Measurements from ENCODE around the gene ZSCAN12. TPM values are rescaled to one million over a fixed set of nuclear protein-coding genes. Genes with fewer than 3 reads are reported as not detected.
A peak's percentile ranks its signal among the peaks of the same experiment; 100 is the strongest.

The ZSCAN12 gene
- total RNA-seq, 1 experiment from 2014 or later: 7.8 TPM

- TF ChIP-seq MLX (CRISPR knock-in tag; IDR thresholded peaks at IDR 0.05): no peak
- no peak for TF ChIP-seq ZNF138 (CRISPR knock-in tag; conservative IDR thresholded peaks at IDR 0.05)
- TF ChIP-seq IRF1 (CRISPR knock-in tag; IDR thresholded peaks at IDR 0.05): no peak
- TF ChIP-seq CBFB (CRISPR knock-in tag; IDR thresholded peaks at IDR 0.05; ENCODE audit: low read depth): no peak
- no peak for TF ChIP-seq NR1H2 (CRISPR knock-in tag; IDR thresholded peaks at IDR 0.05)
- no peak for TF ChIP-seq RELA (CRISPR knock-in tag; IDR thresholded peaks at IDR 0.05; ENCODE audit: borderline replicate concordance)
- TF ChIP-seq ERG (CRISPR knock-in tag; IDR thresholded peaks at IDR 0.05): no peak
- TF ChIP-seq CDX4 (CRISPR knock-in tag; IDR thresholded peaks at IDR 0.05; ENCODE audit: borderline replicate concordance): no peak
- no peak for TF ChIP-seq GRHL2 (CRISPR knock-in tag; IDR thresholded peaks at IDR 0.05; ENCODE audit: insufficient replicate concordance, severe bottlenecking)
- TF ChIP-seq NFE2L1 (CRISPR knock-in tag; IDR thresholded peaks at IDR 0.05): peak; percentile 54; the same call in 1 of the 2 replicates
- TF ChIP-seq FOXP4 (CRISPR knock-in tag; IDR thresholded peaks at IDR 0.05): no peak
- no peak for TF ChIP-seq TCF7 (CRISPR knock-in tag; IDR thresholded peaks at IDR 0.05; ENCODE audit: low read depth)
- no peak for TF ChIP-seq ESRRA (CRISPR knock-in tag; IDR thresholded peaks at IDR 0.05; ENCODE audit: borderline replicate concordance)
- TF ChIP-seq ZNF232 (CRISPR knock-in tag; IDR thresholded peaks at IDR 0.05): no peak
- TF ChIP-seq ZNF416 (CRISPR knock-in tag; IDR thresholded peaks at IDR 0.05): no peak
- TF ChIP-seq SMAD4 (CRISPR knock-in tag; IDR thresholded peaks at IDR 0.05): 0 out of 2 replicates have a peak, but pooled peaks have one; percentile 10
- TF ChIP-seq RORB (CRISPR knock-in tag; IDR thresholded peaks at IDR 0.05): no peak
- TF ChIP-seq ZNF532 (CRISPR knock-in tag; IDR thresholded peaks at IDR 0.05; ENCODE audit: borderline replicate concordance): no peak
- no peak for TF ChIP-seq IRF2 (CRISPR knock-in tag; IDR thresholded peaks at IDR 0.05; ENCODE audit: borderline replicate concordance, low read depth)
- TF ChIP-seq ZNF512 (CRISPR knock-in tag; IDR thresholded peaks at IDR 0.05; ENCODE audit: borderline replicate concordance): no peak
- TF ChIP-seq ATF1 (CRISPR knock-in tag; IDR thresholded peaks at IDR 0.05): no peak
- no peak for TF ChIP-seq PRRX2 (CRISPR knock-in tag; IDR thresholded peaks at IDR 0.05)
- TF ChIP-seq ZNF396 (CRISPR knock-in tag; IDR thresholded peaks at IDR 0.05; ENCODE audit: borderline replicate concordance): no peak
- TF ChIP-seq USF2 (CRISPR knock-in tag; IDR thresholded peaks at IDR 0.05): no peak
- no peak for TF ChIP-seq ZMAT4 (CRISPR knock-in tag; IDR thresholded peaks at IDR 0.05)
- no peak for TF ChIP-seq ZBTB21 (CRISPR knock-in tag; IDR thresholded peaks at IDR 0.05; ENCODE audit: borderline replicate concordance)
These were observed at the start of gene ZSCAN12 (continued) for GRCh38 chr6:28399350-28400121.
